Measurements from ENCODE around the gene B4GALT3.

B4GALT3 gene

DNA sequence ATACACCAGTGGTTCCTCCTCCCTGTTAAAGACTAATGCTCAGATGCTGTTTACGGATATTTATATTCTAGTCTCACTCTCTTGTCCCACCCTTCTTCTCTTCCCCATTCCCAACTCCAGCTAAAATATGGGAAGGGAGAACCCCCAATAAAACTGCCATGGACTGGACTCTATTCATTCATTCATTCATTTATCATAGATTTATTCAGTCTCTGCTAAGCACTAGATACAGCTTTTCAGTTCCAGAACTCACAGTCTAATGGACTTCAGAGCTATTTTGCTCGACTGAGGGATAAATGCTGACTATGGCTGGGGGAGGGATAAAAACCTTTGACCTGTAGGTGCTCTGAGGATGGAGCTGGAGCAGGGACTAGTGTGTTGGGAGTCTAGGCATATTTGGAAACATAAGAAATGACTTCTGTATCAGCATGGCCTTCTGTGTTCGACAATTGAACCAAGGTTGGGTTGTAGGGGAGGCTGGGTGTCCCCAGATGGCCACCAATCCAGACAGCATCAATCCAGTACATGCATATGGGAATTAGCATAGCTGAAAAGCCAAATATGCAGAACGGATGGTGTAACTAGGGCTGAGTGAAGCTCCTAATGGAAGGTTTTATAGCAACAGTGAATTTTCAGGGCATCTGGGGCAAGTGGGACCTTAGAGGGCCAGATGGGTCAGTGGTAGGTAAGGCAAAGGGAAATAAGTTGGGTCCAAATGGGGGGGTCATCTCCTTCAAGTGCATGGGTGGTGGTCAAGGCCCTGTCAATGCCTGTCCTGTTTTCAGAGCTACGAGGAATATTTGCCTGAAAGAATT lies 42.0 kb upstream of the B4GALT3 start:
- Histone ChIP-seq H3K79me2 (ENCODE audit: control insufficient read depth, insufficient read depth, low read length, unreplicated experiment) (no peaks in the 10 kb centered on the region), H3K27ac (ENCODE audit: low read depth, low read length) (no peak overlapping the region), H3K4me3 (ENCODE audit: low read depth, low read length) (no peak overlapping the region), H2AFZ (ENCODE audit: low read length, unreplicated experiment) (no peak overlapping the region), H3K36me3 (ENCODE audit: insufficient read depth, low read length) (no peaks in the 10 kb centered on the region), H3K4me1 (ENCODE audit: control insufficient read depth, insufficient read depth, low read length, unreplicated experiment) (peaks cover 22% of the 10 kb centered on the region), H3K27me3 (ENCODE audit: insufficient read depth, low read length) (no peaks in the 10 kb centered on the region)

DNA sequence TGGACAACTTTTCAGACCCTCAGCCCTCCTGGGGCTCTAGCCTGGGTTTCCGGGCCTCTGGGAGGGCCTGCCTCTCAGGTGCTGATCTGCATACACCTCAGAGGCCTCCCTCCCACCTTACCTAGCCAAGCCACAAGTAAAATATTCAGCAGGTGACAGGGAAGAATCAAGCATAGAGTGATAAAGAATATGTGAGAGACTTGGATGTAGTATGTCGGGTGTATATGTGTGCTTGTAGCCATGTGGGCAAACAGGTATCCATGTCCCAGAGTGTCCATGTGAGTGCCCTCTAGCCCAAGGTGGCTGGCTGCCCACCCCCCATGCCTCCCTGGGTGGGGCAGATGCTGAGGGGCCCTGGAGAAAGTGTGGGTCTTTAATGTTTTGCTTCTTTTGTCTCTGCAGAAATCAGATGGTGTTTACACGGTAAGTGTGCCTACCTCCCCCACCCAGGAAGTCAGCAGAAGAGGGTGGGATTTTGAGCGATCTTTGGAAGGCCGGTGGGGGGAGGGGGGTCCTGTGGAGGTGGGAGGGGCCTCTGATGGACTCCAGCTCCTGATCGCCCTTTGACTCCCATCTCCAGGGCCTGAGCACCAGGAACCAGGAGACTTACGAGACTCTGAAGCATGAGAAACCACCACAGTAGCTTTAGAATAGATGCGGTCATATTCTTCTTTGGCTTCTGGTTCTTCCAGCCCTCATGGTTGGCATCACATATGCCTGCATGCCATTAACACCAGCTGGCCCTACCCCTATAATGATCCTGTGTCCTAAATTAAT lies 41.2 kb upstream of the B4GALT3 start:
- Histone ChIP-seq H3K27me3 (ENCODE audit: insufficient read depth, low read length) (no peaks in the 10 kb centered on the region), H3K79me2 (ENCODE audit: control insufficient read depth, insufficient read depth, low read length, unreplicated experiment) (no peaks in the 10 kb centered on the region), H3K27ac (ENCODE audit: low read depth, low read length) (peak overlapping the region; percentile 99), H3K36me3 (ENCODE audit: insufficient read depth, low read length) (peaks cover 6% of the 10 kb centered on the region; the same call in 1 of the 2 replicates), H2AFZ (ENCODE audit: low read length, unreplicated experiment) (no peak overlapping the region), H3K4me1 (ENCODE audit: control insufficient read depth, insufficient read depth, low read length, unreplicated experiment) (peaks cover 22% of the 10 kb centered on the region), H3K4me3 (ENCODE audit: low read depth, low read length) (no peak overlapping the region)

DNA sequence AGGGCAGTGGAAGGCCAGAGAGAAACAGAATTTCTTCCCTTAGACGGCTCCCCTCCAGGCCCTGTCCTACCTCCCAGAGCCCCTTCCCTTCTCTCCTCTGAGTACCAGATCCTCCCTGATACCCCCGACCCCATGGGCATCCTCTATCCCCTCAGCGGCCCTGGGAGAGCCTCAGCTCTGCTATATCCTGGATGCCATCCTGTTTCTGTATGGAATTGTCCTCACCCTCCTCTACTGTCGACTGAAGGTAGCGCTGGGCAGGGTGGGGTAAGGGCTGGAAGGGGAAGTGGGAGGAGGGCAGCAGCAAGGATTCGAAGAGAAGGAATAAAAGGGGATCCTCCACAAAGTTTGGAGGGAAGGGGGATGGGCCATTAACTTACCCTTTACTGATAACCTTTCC lies 40.5 kb upstream of the B4GALT3 start:
- Histone ChIP-seq H3K4me3 (ENCODE audit: low read depth, low read length) (no peak overlapping the region), H3K27me3 (ENCODE audit: insufficient read depth, low read length) (no peaks in the 10 kb centered on the region), H3K79me2 (ENCODE audit: control insufficient read depth, insufficient read depth, low read length, unreplicated experiment) (no peaks in the 10 kb centered on the region), H3K36me3 (ENCODE audit: insufficient read depth, low read length) (peaks cover 6% of the 10 kb centered on the region; the same call in 1 of the 2 replicates), H2AFZ (ENCODE audit: low read length, unreplicated experiment) (no peak overlapping the region), H3K4me1 (ENCODE audit: control insufficient read depth, insufficient read depth, low read length, unreplicated experiment) (peaks cover 22% of the 10 kb centered on the region), H3K27ac (ENCODE audit: low read depth, low read length) (peak overlapping the region; percentile 99)

DNA sequence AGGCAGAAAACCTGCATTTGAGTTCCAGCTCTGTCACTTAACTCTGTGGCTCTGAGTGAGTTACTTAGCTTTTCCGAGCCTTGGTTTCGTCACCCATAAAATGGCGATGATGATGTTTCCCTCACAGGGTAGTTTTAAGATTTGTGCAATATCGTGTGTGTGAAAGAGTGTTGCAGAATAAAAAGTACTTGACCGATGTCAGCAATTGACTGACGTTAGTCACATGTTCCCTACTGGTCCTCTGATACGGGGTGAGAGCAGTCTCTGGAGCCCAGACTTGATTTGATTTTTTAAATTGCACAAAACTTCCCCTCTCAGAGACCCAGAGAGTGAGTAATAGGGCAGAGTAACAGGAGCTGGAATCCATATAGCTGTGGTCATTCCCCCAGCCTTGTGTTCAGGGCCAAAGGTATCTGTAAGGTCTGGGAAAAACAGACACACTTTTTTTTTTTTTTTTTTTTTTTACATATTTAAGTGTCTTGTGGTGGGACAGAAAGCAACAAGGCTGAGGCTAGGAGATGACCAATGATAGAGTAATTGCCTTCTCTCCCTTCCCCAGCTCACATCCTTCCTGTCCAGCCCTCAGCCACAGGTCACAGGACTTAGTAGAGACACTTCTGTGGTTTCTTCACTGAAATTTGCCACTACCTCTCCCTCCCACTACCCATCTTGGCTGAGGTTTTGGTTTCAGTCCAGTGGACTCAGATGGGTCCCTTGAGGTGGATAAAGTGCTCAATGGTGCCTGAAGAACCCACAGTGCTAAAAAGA lies 39.8 kb upstream of the B4GALT3 start:
- H3K27ac ChIP-seq (ENCODE audit: low read depth, low read length), result peak overlapping the region; percentile 99
- peaks cover 22% of the 10 kb centered on the region for H3K4me1 ChIP-seq (ENCODE audit: control insufficient read depth, insufficient read depth, low read length, unreplicated experiment)
- peak overlapping the region; percentile 47 for H3K4me3 ChIP-seq (ENCODE audit: low read depth, low read length)
- H3K79me2 ChIP-seq (ENCODE audit: control insufficient read depth, insufficient read depth, low read length, unreplicated experiment), result no peaks in the 10 kb centered on the region
- H3K36me3 ChIP-seq (ENCODE audit: insufficient read depth, low read length), result peaks cover 6% of the 10 kb centered on the region; the same call in 1 of the 2 replicates
- H2AFZ ChIP-seq (ENCODE audit: low read length, unreplicated experiment), result peak overlapping the region; percentile 75
- H3K27me3 ChIP-seq (ENCODE audit: insufficient read depth, low read length), result no peaks in the 10 kb centered on the region

DNA sequence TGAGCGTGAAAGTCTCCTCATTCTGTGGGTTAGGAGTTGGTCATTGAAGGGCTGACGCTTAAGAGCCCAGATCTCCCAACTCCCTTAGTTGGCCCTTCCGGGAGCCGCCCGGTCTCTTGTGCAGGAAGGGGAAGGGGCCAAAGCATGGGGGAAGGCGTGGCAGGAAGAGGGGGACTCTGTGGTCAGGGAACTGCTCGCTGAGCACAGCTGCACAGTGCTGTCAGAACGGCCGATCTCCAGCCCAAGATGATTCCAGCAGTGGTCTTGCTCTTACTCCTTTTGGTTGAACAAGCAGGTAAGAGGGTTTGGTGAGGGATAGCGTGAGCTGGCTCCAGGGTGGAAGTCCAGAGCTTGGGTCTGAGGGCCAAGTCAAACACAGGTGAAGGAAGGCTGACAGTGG lies 37.8 kb upstream of the B4GALT3 start, which contains the start of gene FCER1G:
Gene FCER1G, plus strand, starts transcription at position 220 of the 400 bp plus-strand sequence. Its CDS starts 27 bp downstream, at position 247.
- Histone ChIP-seq H3K4me1 (ENCODE audit: control insufficient read depth, insufficient read depth, low read length, unreplicated experiment) (peaks cover 22% of the 10 kb centered on the region), H3K27ac (ENCODE audit: low read depth, low read length) (peak within 1 kb of the TSS; percentile 99), H3K4me3 (ENCODE audit: low read depth, low read length) (no peak within 1 kb of the TSS), H3K79me2 (ENCODE audit: control insufficient read depth, insufficient read depth, low read length, unreplicated experiment) (peaks cover 2% of the 10 kb centered on the region), H3K27me3 (ENCODE audit: insufficient read depth, low read length) (no peaks in the 10 kb centered on the region), H3K36me3 (ENCODE audit: insufficient read depth, low read length) (peaks cover 11% of the 10 kb centered on the region), H2AFZ (ENCODE audit: low read length, unreplicated experiment) (no peak within 1 kb of the TSS)

DNA sequence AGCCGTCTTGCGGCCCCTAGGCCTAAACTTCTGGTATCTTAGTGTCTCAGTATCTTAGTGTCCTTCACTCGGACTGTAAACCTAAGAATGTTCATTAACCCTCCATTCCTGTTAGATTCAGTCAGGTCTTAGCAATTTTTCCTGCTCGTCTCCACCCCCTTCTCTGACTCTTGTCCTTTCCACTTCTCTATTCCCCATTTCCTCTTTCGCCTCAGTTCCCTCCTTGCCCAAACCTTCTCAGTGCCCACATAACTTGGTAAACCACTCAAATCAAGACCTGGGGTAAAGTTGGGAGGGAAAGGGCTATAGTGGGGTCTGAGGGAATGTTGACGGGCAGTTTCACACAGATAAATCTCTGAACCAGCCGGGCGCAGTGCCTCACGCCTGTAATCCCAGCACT lies 37.1 kb upstream of the B4GALT3 start:
- H3K4me1 ChIP-seq (ENCODE audit: control insufficient read depth, insufficient read depth, low read length, unreplicated experiment), result peaks cover 22% of the 10 kb centered on the region
- H3K27ac ChIP-seq (ENCODE audit: low read depth, low read length), result no peak overlapping the region
- peaks cover 15% of the 10 kb centered on the region for H3K36me3 ChIP-seq (ENCODE audit: insufficient read depth, low read length)
- H3K27me3 ChIP-seq (ENCODE audit: insufficient read depth, low read length), result no peaks in the 10 kb centered on the region
- no peak overlapping the region for H2AFZ ChIP-seq (ENCODE audit: low read length, unreplicated experiment)
- no peak overlapping the region for H3K4me3 ChIP-seq (ENCODE audit: low read depth, low read length)
- H3K79me2 ChIP-seq (ENCODE audit: control insufficient read depth, insufficient read depth, low read length, unreplicated experiment), result peaks cover 2% of the 10 kb centered on the region

DNA sequence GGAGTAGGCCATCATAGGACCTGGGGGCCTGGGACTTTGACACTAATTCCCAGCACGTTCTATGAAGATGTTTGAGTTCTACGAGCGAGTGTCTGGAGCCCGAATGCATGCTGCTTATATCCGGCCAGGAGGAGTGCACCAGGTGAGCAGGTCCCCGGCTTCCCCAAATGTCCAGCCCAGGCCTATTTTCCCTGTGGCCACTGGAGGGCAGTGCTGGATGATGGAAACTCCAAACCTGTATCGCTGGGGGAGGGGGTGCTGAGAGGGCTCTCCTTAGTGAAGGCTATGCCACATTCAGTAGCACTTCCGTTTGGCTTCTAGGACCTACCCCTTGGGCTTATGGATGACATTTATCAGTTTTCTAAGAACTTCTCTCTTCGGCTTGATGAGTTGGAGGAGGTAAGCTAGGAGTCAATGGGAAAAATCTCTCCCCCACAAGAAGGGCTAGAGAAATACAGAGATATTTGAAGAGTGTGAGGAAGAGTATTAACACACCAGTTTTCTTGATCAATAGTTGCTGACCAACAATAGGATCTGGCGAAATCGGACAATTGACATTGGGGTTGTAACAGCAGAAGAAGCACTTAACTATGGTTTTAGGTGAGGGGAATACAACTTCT lies 32.6 kb upstream of the B4GALT3 start:
- peaks cover 11% of the 10 kb centered on the region for H3K79me2 ChIP-seq (ENCODE audit: control insufficient read depth, insufficient read depth, low read length, unreplicated experiment)
- H3K27ac ChIP-seq (ENCODE audit: low read depth, low read length), result peak overlapping the region; percentile 29; the same call in 1 of the 2 replicates
- no peak overlapping the region for H3K4me3 ChIP-seq (ENCODE audit: low read depth, low read length)

DNA sequence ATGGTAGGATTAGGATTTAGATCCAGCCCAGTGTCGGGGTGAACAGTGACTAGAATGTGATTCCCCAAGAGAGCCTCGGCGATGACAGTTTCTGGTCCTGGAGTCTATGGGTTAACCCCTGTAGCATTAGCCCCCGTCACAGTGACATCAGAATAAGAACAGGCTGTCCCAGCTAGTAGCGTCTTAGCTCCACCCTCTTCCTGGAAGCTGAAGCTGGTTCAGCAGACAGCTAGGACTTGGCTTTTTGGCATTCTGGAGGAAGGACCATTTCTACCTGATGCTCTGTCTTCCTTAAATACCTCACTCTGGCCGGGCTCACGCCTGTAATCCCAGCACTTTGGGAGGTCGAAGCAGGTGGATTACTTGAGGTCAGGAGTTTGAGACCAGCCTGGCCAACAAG lies 29.9 kb upstream of the B4GALT3 start:
- peaks cover 36% of the 10 kb centered on the region for H3K79me2 ChIP-seq (ENCODE audit: control insufficient read depth, insufficient read depth, low read length, unreplicated experiment)
- H2AFZ ChIP-seq (ENCODE audit: low read length, unreplicated experiment), result no peak overlapping the region
- H3K4me1 ChIP-seq (ENCODE audit: control insufficient read depth, insufficient read depth, low read length, unreplicated experiment), result peaks cover 30% of the 10 kb centered on the region
- H3K4me3 ChIP-seq (ENCODE audit: low read depth, low read length), result no peak overlapping the region
- H3K36me3 ChIP-seq (ENCODE audit: insufficient read depth, low read length), result peaks cover 22% of the 10 kb centered on the region
- no peaks in the 10 kb centered on the region for H3K27me3 ChIP-seq (ENCODE audit: insufficient read depth, low read length)
- peak overlapping the region; percentile 84 for H3K27ac ChIP-seq (ENCODE audit: low read depth, low read length)

More for the DNA sequence above, 32.6 kb upstream of the B4GALT3 start:
- H3K36me3 ChIP-seq (ENCODE audit: insufficient read depth, low read length), result peaks cover 18% of the 10 kb centered on the region
- H3K27me3 ChIP-seq (ENCODE audit: insufficient read depth, low read length), result no peaks in the 10 kb centered on the region
- H3K4me1 ChIP-seq (ENCODE audit: control insufficient read depth, insufficient read depth, low read length, unreplicated experiment), result peaks cover 15% of the 10 kb centered on the region
- H2AFZ ChIP-seq (ENCODE audit: low read length, unreplicated experiment), result no peak overlapping the region

DNA sequence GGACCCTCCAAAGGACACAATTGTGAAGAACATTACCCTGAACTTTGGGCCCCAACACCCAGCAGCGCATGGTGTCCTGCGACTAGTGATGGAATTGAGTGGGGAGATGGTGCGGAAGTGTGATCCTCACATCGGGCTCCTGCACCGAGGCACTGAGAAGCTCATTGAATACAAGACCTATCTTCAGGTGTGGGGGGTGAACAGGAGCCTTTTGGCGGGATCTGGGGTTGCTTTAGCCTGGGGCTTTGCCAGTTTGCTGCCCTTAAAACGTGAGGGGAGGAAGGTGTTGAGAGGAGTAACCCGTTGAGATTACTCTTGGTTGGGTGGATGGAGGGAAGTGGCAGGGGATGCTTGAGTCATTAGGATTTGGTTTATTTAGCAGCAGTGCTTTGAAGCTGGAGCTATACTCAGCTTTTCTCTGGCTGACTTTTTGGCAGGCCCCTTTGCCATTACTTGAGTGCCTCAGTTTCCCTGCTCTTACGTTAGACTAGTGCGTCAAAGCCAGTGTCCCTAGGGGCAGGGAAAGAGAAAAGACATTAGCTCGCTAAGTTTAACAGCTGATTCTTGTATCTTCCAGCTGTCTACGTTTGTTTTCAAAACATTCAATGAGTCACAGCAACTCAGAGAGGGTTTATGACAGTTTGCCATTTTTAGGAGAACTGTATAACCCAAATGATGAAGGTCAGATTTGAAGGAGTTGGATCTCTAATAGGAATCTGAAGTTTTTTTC lies 29.3 kb upstream of the B4GALT3 start:
- no peak overlapping the region for H3K4me3 ChIP-seq (ENCODE audit: low read depth, low read length)
- no peak overlapping the region for H2AFZ ChIP-seq (ENCODE audit: low read length, unreplicated experiment)
- peak overlapping the region; percentile 84 for H3K27ac ChIP-seq (ENCODE audit: low read depth, low read length)
- H3K27me3 ChIP-seq (ENCODE audit: insufficient read depth, low read length), result no peaks in the 10 kb centered on the region
- peaks cover 36% of the 10 kb centered on the region for H3K79me2 ChIP-seq (ENCODE audit: control insufficient read depth, insufficient read depth, low read length, unreplicated experiment)
- peaks cover 22% of the 10 kb centered on the region for H3K36me3 ChIP-seq (ENCODE audit: insufficient read depth, low read length)
- H3K4me1 ChIP-seq (ENCODE audit: control insufficient read depth, insufficient read depth, low read length, unreplicated experiment), result peaks cover 34% of the 10 kb centered on the region

All from ACC112 (cell line).